Measurements from ENCODE around the gene ARPC5.

Gene ARPC5

DNA sequence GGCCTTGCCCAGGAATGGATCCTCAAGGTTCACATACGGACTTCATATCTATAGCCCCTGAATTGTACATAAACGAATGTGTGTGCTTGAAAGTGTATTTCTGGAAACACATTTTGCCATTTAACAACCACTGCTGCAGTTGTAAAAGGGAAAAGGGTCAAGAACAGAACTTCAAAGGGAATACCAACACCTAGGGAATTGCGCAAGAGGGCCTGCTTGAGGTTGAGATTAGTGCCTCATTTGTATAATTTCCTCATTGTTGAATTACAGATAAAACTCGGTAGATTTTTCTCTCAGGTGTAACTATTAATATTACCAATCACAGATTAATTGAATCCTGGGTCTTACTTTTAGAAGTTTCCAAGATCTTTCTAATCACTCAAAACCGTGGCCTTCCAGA, 51.4 kb downstream of the ARPC5 start:
- no peak for DNase-seq

DNA sequence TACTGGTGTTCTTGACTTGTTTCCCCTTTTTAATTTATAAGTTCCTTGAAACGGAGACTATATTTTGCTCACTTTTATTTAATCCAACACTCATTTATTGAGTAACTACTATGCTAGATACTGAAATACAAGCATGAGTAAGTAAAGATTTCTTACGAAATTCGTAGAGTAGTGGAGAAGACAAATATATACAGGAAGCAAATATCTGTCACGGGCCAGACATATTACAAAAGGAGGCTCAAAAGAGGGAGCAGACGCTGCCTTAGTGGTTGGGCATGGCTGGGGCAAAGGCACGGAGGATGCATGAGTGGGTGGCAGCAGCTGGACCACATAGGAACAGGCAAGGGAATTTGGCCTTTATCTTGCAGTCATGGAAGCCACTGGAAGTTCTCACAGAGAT, 52.1 kb downstream of the ARPC5 start:
- DNase-seq = no peak

DNA sequence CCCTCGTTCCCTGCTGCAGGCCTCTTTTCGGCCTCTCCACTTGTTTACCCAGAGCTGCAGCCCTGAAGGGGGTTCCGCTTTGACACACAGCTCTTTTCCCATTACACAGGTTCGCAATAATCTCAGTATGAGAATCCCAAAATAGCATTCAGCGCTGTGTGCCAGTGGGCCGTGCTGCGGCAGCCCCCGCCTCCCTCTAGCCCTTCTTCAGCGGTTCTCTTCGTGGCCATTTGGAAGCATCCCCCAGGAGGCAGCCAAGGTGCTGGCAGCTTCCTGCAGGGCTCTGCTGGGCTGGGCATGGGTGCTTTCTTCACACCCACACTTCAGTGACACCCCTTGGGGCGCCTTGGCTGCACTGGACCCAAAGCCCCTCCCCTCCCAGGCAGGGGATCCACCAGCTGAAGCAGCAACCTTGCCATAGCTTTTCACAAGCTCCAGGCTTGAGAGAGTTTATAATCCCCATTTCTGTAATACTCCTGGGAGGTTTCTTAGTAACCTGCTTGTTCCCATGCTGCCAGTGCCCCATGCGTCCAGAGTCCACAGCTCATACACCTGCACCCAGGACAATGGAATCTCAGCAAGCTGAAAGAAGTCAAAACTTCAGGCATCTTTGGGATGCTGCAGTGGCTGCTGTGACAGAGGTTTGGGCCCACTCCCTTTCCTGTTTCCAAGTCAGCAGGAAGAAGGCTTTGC, 53.4 kb downstream of the ARPC5 start:
- DNase-seq = no peak

DNA sequence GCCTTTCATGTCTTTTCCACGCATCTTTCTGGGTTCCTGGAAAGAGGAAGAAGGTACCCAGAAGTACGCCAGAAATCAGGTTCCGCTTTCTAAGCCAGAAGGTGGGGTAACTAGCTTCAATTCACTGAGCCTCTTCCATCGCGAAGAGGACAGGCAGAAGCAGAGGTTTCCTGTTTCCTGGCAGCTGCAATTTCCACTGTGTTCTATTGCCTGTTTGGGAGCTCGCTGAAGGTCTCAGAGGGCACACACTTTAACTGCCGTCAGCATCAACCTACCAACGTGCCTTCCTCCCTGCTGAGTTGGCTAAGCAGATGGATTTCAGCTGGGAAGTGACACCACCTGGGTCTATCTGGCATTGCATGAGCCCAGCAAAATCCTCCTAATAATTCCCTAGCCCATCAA, 55.3 kb downstream of the ARPC5 start:
- peak; percentile 35 for DNase-seq

DNA sequence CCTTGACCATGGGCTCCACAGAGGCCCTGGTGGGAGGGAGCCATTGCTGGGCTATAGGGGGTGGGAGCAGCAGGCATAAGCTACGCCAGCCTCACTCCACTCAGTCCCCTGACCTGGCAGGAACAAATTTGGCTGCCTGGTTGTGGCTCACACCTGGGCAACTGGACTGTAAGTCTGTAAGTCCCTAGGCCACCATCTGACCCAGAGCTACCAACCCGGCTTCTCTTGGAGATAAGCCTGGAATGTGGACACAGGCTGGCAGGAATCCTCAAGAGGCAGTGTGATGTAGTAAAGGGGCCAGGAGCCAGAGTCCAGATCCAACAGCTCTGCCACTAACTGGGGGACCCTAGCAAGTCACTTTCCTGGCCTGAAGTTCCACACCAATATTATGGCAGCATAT, 56.7 kb downstream of the ARPC5 start:
- no peak for DNase-seq

DNA sequence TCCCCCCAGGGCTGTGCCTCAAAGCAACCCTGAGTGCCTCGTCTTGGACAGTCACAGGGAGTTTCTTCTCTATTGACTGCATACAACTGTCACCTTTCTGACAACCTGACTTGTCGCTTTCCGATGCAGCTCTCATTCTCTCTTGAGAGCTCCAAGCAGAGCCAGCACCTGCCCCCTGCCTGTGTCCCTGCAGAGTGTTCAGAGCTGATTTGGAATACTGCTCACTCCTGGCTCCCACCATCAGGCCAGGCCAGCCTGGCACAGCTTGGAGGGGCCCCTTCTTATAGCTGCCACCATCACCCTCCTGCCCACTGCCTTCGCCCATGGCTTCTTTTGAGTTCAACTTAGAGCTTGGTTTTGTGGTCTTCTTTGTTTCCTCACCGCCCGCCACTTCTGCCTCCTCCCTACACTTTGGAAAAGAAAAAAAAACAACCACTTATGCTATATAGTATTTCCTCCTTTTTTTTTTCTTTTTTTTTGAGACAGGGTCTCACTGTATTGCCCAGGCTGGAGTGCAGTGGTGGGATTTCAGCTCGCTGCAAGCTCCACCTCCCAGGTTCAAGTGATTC, 57.6 kb downstream of the ARPC5 start:
- no peak for DNase-seq

GRCh38 chr1:183576537-183576936, 59.0 kb downstream of the ARPC5 start:
- DNase-seq = no peak

DNA sequence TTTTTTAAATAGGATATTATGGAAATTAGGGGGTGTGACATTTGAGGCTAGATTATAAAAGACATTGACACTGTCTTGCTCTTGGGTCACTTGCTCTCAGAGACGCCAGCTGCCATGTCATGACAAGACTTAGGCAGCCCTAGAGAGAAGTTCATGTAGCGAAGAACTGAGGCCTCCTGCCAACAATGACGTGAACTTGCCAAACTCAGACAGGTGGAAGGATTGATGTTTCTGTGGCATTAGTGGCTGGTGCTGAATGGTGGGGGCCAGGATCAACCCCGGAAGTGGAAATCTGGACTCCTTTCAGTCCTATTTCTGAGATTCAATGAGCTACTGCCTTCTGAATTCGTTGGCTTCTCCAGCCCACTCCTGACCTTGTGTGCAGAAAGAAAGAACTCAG, 60.0 kb downstream of the ARPC5 start:
- DNase-seq = no peak

GRCh38 chr1:183572721-183573120, 62.9 kb downstream of the ARPC5 start:
- DNase-seq = no peak

- DNase-seq = no peak
Observed at GRCh38 chr1:183571678-183572268, 63.8 kb downstream of the ARPC5 start.
